Esophagus squamous epithelium (tissue), 5 donors: ENCODE results near the gene STMN3. TPM values are rescaled to one million over a fixed set of nuclear protein-coding genes. Genes with fewer than 3 reads are reported as not detected.
"Not testable (repeated sequence)": the region's sequence is repeated elsewhere in the genome, so short reads cannot be mapped to it uniquely, and the experiment has no call there.

Experiments used
- DNase-seq: peaks from one replicate; lab custom pipeline; 2025; lab: John Stamatoyannopoulos, UW
- H3K27ac ChIP-seq, 4 donors: fragments of 200-600 bp; sonication (generic); one replicate each; pipeline ENCODE4 v1.5.1; 2016 to 2019; ENCODE audit warnings: mild to moderate bottlenecking in 1 of 4
- H3K27me3 ChIP-seq, 4 donors: fragments of 200-600 bp; sonication (generic); 1 replicate in 3 of 4; 2 replicates in 1 of 4; pipeline versions ENCODE4 v1.5.1 to v1.6.0; 2017 to 2021; ENCODE audit warnings: antibody characterized with exemption in 1 of 4
- H3K36me3 ChIP-seq, 3 donors: fragments of 200-600 bp; sonication (generic); one replicate each; pipeline ENCODE4 v1.5.1; 2016 to 2019
- H3K4me1 ChIP-seq, 3 donors: fragments of 200-600 bp; sonication (generic); one replicate each; pipeline ENCODE4 v1.5.1; 2017 to 2019
- H3K4me3 ChIP-seq, 4 donors: fragments of 200-600 bp; sonication (generic); 1 replicate in 3 of 4; 2 replicates in 1 of 4; pipeline ENCODE4 v1.5.1; 2016 to 2019; ENCODE audit warnings: mild to moderate bottlenecking in 2 of 4, moderate library complexity in 1 of 4
- H3K9me3 ChIP-seq, 3 donors: fragments of 200-600 bp; sonication (generic); one replicate each; pipeline ENCODE4 v1.5.1; 2016 to 2019
- CTCF ChIP-seq, 6 experiments: fragments of 450-650 bp in 4 of 6; fragments of 200-600 bp in 2 of 6; sonication (generic) in 2 of 6; IDR thresholded peaks; one replicate each; pipeline ENCODE4 v1.5.1; 2016 to 2019; ENCODE audit warnings: antibody characterized with exemption in 6 of 6, mild to moderate bottlenecking in 4 of 6, moderate library complexity in 4 of 6
- POLR2A ChIP-seq, 4 donors: fragments of 450-650 bp; IDR thresholded peaks; one replicate each; pipeline ENCODE4 v1.6.1; 2017; ENCODE audit warnings: antibody characterized with exemption in 4 of 4, mild to moderate bottlenecking in 4 of 4, moderate library complexity in 3 of 4
- WGBS, 2 donors: methylation state at CpG; one replicate each; pipeline ENCODE4 v1.1.5; 2018; 5-methylcytosine and 5-hydroxymethylcytosine counted together
- intact Hi-C: fragments of 100-400 bp; cut with DNase I; formaldehyde crosslinking; loops from one replicate; pipeline ENCODE4 v1.15.0; 2022
- total RNA-seq, 4 donors: library from RNA; depleted of rRNA; stranded (reverse); fragments of >200 nt; gene quantifications; one replicate each; pipeline ENCODE4 v1.1.0, GENCODE V29; 2016
- donor health status: DM: yes; HTN: yes; CAD: no.

STMN3 gene
- total RNA-seq, 4 donors from 2014 or later = 1.9 to 8.4 (median 4.5) TPM

- no peak for DNase-seq
- Histone ChIP-seq H3K9me3 (no peaks in the 10 kb centered on the region), H3K27me3 (no peaks in the 10 kb centered on the region), H3K4me3 (no peak overlapping the region), H3K27ac (no peak overlapping the region), H3K36me3 (peaks cover 2 to 77% (median 8%) of the 10 kb centered on the region in 3 donors), H3K4me1 (no peaks in the 10 kb centered on the region)
- TF ChIP-seq CTCF (IDR thresholded peaks at IDR 0.05) (no peak), POLR2A (IDR thresholded peaks at IDR 0.05) (no peak)
- WGBS, 2 donors = 100% methylated on average over 1 of the region's 14 CpGs; no CpG with 5 or more reads in 1 of the 2 donors
- intact Hi-C loops = no loop called here
These were observed 20.7 kb upstream of the STMN3 start for GRCh38 chr20:63673951-63674350.

- H3K4me1 ChIP-seq = no peaks in the 10 kb centered on the region
- H3K9me3 ChIP-seq = no peaks in the 10 kb centered on the region
- TF ChIP-seq CTCF (IDR thresholded peaks at IDR 0.05) (no peak), POLR2A (IDR thresholded peaks at IDR 0.05) (no peak)
- WGBS, 2 donors = no CpG with 5 or more reads among the region's 10 CpGs
- H3K36me3 ChIP-seq = peaks cover 12 to 77% (median 12%) of the 10 kb centered on the region in 3 donors
- no peak for DNase-seq
- no peaks in the 10 kb centered on the region for H3K27me3 ChIP-seq
- intact Hi-C loops = no loop called here
- H3K4me3 ChIP-seq = no peak overlapping the region
- no peak overlapping the region for H3K27ac ChIP-seq
These were observed 19.4 kb upstream of the STMN3 start for GRCh38 chr20:63672666-63673065.

GRCh38 chr20:63671695-63672094, 18.5 kb upstream of the STMN3 start:
- WGBS, 2 donors = 94 to 100% methylated on average over 1 to 8 of the region's 12 CpGs
- H3K4me3 ChIP-seq, intact Hi-C loops, H3K27ac ChIP-seq, DNase-seq, H3K4me1 ChIP-seq, H3K27me3 ChIP-seq, H3K9me3 ChIP-seq: not testable (repeated sequence)
- H3K36me3 ChIP-seq = peaks cover 12 to 77% (median 18%) of the 10 kb centered on the region in 3 donors

- H3K36me3 ChIP-seq = peaks cover 9 to 77% (median 18%) of the 10 kb centered on the region in 3 donors
- no peaks in the 10 kb centered on the region for H3K4me1 ChIP-seq
- H3K27ac ChIP-seq = no peak overlapping the region
- no peaks in the 10 kb centered on the region for H3K27me3 ChIP-seq
- DNase-seq = no peak
- intact Hi-C loops = no loop called here
- WGBS, 2 donors = 90 to 95% methylated on average over 11 of the region's 11 CpGs
- H3K9me3 ChIP-seq = no peaks in the 10 kb centered on the region
- no peak for TF ChIP-seq CTCF (IDR thresholded peaks at IDR 0.05)
- TF ChIP-seq POLR2A (IDR thresholded peaks at IDR 0.05) = no peak
- no peak overlapping the region for H3K4me3 ChIP-seq
These were observed 15.1 kb upstream of the STMN3 start for GRCh38 chr20:63668351-63668750.

GRCh38 chr20:63667858-63668257, 14.6 kb upstream of the STMN3 start:
- Histone ChIP-seq H3K9me3 (no peaks in the 10 kb centered on the region), H3K4me3 (no peak overlapping the region), H3K27ac (no peak overlapping the region), H3K27me3 (no peaks in the 10 kb centered on the region), H3K36me3 (peaks cover 9 to 77% (median 22%) of the 10 kb centered on the region in 3 donors), H3K4me1 (no peaks in the 10 kb centered on the region)
- 88 to 97% methylated on average over 7 to 16 of the region's 16 CpGs for WGBS, 2 donors
- TF ChIP-seq CTCF (IDR thresholded peaks at IDR 0.05) (no peak), POLR2A (IDR thresholded peaks at IDR 0.05) (no peak)
- intact Hi-C loops = no loop called here
- DNase-seq = no peak

GRCh38 chr20:63665708-63666107, 12.5 kb upstream of the STMN3 start:
- Histone ChIP-seq H3K4me1 (no peaks in the 10 kb centered on the region), H3K36me3 (peaks cover 14 to 88% (median 30%) of the 10 kb centered on the region in 3 donors), H3K9me3 (no peaks in the 10 kb centered on the region), H3K27me3 (no peaks in the 10 kb centered on the region), H3K27ac (no peak overlapping the region), H3K4me3 (no peak overlapping the region)
- 79 to 100% methylated on average over 2 of the region's 14 CpGs for WGBS, 2 donors
- intact Hi-C loops = no loop called here
- no peak for DNase-seq
- TF ChIP-seq POLR2A (IDR thresholded peaks at IDR 0.05) (no peak), CTCF (IDR thresholded peaks at IDR 0.05) (no peak)
